NT2/D1 (cell line): Measurements from ENCODE around the gene SDR39U1.

Experiments used
- DNase-seq: peaks from one replicate; pipeline ENCODE4 v3.0.0-alpha.2; 2011; ENCODE audit warnings: low read depth, low spot score
- H3K27me3 ChIP-seq: 2 replicates; pipeline ENCODE4 v1.6.0; 2011; ENCODE audit warnings: mild to moderate bottlenecking; ENCODE audit not compliant: insufficient read length, insufficient read depth
- H3K36me3 ChIP-seq: 2 replicates; pipeline ENCODE4 v1.6.1; 2011; ENCODE audit warnings: mild to moderate bottlenecking, low read length, mixed read lengths; ENCODE audit not compliant: insufficient read depth, insufficient read length
- H3K4me1 ChIP-seq: 2 replicates; pipeline ENCODE4 v1.5.1; 2011; ENCODE audit not compliant: insufficient read depth, insufficient read length
- H3K4me3 ChIP-seq: 2 replicates; pipeline ENCODE4 v1.5.1; 2011; ENCODE audit warnings: low read depth; ENCODE audit not compliant: insufficient read length
- H3K9ac ChIP-seq: 2 replicates; pipeline ENCODE4 v1.6.0; 2011; ENCODE audit warnings: low read depth; ENCODE audit not compliant: insufficient read length
- H3K9me3 ChIP-seq: 2 replicates; pipeline ENCODE4 v1.5.1; 2011; ENCODE audit warnings: mild to moderate bottlenecking, low read length; ENCODE audit not compliant: insufficient read depth
- SUZ12 ChIP-seq: IDR thresholded peaks from 2 replicates; pipeline ENCODE4 v1.6.1; 2011; ENCODE audit not compliant: insufficient read length, insufficient read depth; ENCODE audit errors: extremely low read depth
- YY1 ChIP-seq: IDR thresholded peaks from 2 replicates; pipeline ENCODE4 v1.6.1; 2011; ENCODE audit not compliant: insufficient read length, insufficient read depth
- ZNF274 ChIP-seq: IDR thresholded peaks from 2 replicates; pipeline ENCODE4 v1.6.1; 2011; ENCODE audit warnings: mild to moderate bottlenecking, low read depth, low read length

SDR39U1 gene

GRCh38 chr14:24403294-24403998 is 39.1 kb downstream of the SDR39U1 start:
- TF ChIP-seq ZNF274: no peak
- TF ChIP-seq SUZ12: no peak
- no peak for TF ChIP-seq YY1
- no peak for DNase-seq
- Histone ChIP-seq H3K9me3 (no peaks in the 10 kb centered on the region), H3K9ac (no peak overlapping the region), H3K36me3 (peaks cover 6% of the 10 kb centered on the region), H3K27me3 (no peaks in the 10 kb centered on the region), H3K4me3 (no peak overlapping the region), H3K4me1 (peaks cover 12% of the 10 kb centered on the region)

- Histone ChIP-seq H3K9me3 (no peaks in the 10 kb centered on the region), H3K4me3 (no peak overlapping the region), H3K4me1 (peaks cover 14% of the 10 kb centered on the region), H3K9ac (no peak overlapping the region), H3K27me3 (no peaks in the 10 kb centered on the region), H3K36me3 (no peaks in the 10 kb centered on the region)
- DNase-seq: no peak
- TF ChIP-seq YY1 (no peak), ZNF274 (no peak), SUZ12 (no peak)
Observed at GRCh38 chr14:24401810-24402702, 40.5 kb downstream of the SDR39U1 start.

- DNase-seq: no peak
- H3K27me3 ChIP-seq: no peaks in the 10 kb centered on the region
- no peak for TF ChIP-seq ZNF274
- TF ChIP-seq YY1: no peak
- no peak for TF ChIP-seq SUZ12
- peak overlapping the region; percentile 72 for H3K9ac ChIP-seq
- H3K4me3 ChIP-seq: no peak overlapping the region
- H3K4me1 ChIP-seq: peaks cover 14% of the 10 kb centered on the region
- H3K36me3 ChIP-seq: no peaks in the 10 kb centered on the region
- no peaks in the 10 kb centered on the region for H3K9me3 ChIP-seq
Observed at GRCh38 chr14:24399999-24400718, 42.4 kb downstream of the SDR39U1 start.

- H3K9me3 ChIP-seq: no peaks in the 10 kb centered on the region
- DNase-seq: no peak
- peak overlapping the region; percentile 55 for H3K4me3 ChIP-seq
- no peaks in the 10 kb centered on the region for H3K36me3 ChIP-seq
- H3K9ac ChIP-seq: peak overlapping the region; percentile 72
- peaks cover 11% of the 10 kb centered on the region for H3K4me1 ChIP-seq
- no peaks in the 10 kb centered on the region for H3K27me3 ChIP-seq
- TF ChIP-seq YY1 (no peak), SUZ12 (no peak), ZNF274 (no peak)
Observed at GRCh38 chr14:24399447-24399822, 43.1 kb downstream of the SDR39U1 start.

GRCh38 chr14:24398653-24399446 is 43.7 kb downstream of the SDR39U1 start, which contains the start of gene NYNRIN:
TSS of gene NYNRIN (plus strand) at chr14:24399003. CDS start at chr14:24399247, 244 bp downstream.
- H3K4me3 ChIP-seq: peak within 1 kb of the TSS; percentile 55
- no peaks in the 10 kb centered on the region for H3K9me3 ChIP-seq
- peaks cover 10% of the 10 kb centered on the region for H3K4me1 ChIP-seq
- peak within 1 kb of the TSS; percentile 72 for H3K9ac ChIP-seq
- H3K36me3 ChIP-seq: no peaks in the 10 kb centered on the region
- DNase-seq: no peak
- H3K27me3 ChIP-seq: no peaks in the 10 kb centered on the region
- TF ChIP-seq YY1: no peak
- TF ChIP-seq SUZ12: no peak
- TF ChIP-seq ZNF274: no peak

- Histone ChIP-seq H3K36me3 (no peaks in the 10 kb centered on the region), H3K9ac (peak overlapping the region; percentile 56), H3K4me3 (no peak overlapping the region), H3K27me3 (no peaks in the 10 kb centered on the region), H3K4me1 (peaks cover 10% of the 10 kb centered on the region), H3K9me3 (no peaks in the 10 kb centered on the region)
- TF ChIP-seq YY1 (no peak), ZNF274 (no peak), SUZ12 (no peak)
- no peak for DNase-seq
Observed at GRCh38 chr14:24398293-24398652, 44.3 kb downstream of the SDR39U1 start.
